Esophagus (tissue), 2 donors: ENCODE measurements around the gene ZNF808. TPM values are rescaled to one million over a fixed set of nuclear protein-coding genes. Genes with fewer than 3 reads are reported as not detected.
A peak's percentile ranks its signal among the peaks of the same experiment; 100 is the strongest.
"Not testable (repeated sequence)": the region's sequence is repeated elsewhere in the genome, so short reads cannot be mapped to it uniquely, and the experiment has no call there.

Experiments used
- H3K27ac ChIP-seq, 2 donors: one replicate each; pipeline ENCODE4 v1.5.1; 2013; ENCODE audit warnings: low read depth in 2 of 2, mild to moderate bottlenecking in 2 of 2, inconsistent platforms in 1 of 2, low read length in 1 of 2, moderate library complexity in 1 of 2
- H3K27me3 ChIP-seq, 2 donors: one replicate each; pipeline ENCODE4 v1.6.1; 2013; ENCODE audit warnings: low read length in 2 of 2, control low read depth in 1 of 2, mild to moderate bottlenecking in 1 of 2; ENCODE audit not compliant: insufficient read depth in 2 of 2, control insufficient read depth in 1 of 2
- H3K36me3 ChIP-seq, 2 donors: one replicate each; pipeline ENCODE4 v1.6.1; 2013; ENCODE audit warnings: low read length in 1 of 2; ENCODE audit not compliant: control insufficient read depth in 2 of 2, insufficient read depth in 2 of 2
- H3K4me1 ChIP-seq, 2 donors: one replicate each; pipeline ENCODE4 v1.6.1; 2013; ENCODE audit warnings: low read length in 1 of 2; ENCODE audit not compliant: control insufficient read depth in 2 of 2, insufficient read depth in 2 of 2
- H3K4me3 ChIP-seq, 2 donors: one replicate each; pipeline ENCODE4 v1.5.1; 2013; ENCODE audit warnings: low read length in 2 of 2, mild to moderate bottlenecking in 2 of 2, low read depth in 1 of 2, moderate library complexity in 1 of 2
- H3K9me3 ChIP-seq, 2 donors: one replicate each; pipeline ENCODE4 v1.6.1; 2013; ENCODE audit warnings: mild to moderate bottlenecking in 2 of 2, low read depth in 1 of 2, low read length in 1 of 2, moderate library complexity in 1 of 2; ENCODE audit not compliant: control insufficient read depth in 2 of 2, insufficient read depth in 1 of 2
- WGBS, 2 donors: extraction: QIAGEN DNeasy Blood & Tissue Kit; methylation state at CpG; one replicate each; pipeline ENCODE4 v1.1.7; 2013; 5-methylcytosine and 5-hydroxymethylcytosine counted together
- polyA plus RNA-seq, 2 donors: library from polyadenylated mRNA; stranded (reverse); fragments of 200-250 nt; gene quantifications; one replicate each; pipeline ENCODE4 v1.2.3, GENCODE V29; 2013
- donor health status: healthy with polysubstance abuse.
- donor health status: Bipolar disorder and iron deficiency.

ZNF808 gene
- polyA plus RNA-seq, 2 donors: 1.6 to 4.2 TPM

- H3K4me3 ChIP-seq: no peak overlapping the region
- WGBS, 2 donors: 78 to 86% methylated on average over 5 of the region's 5 CpGs
- H3K27ac ChIP-seq: no peak overlapping the region
- H3K27me3 ChIP-seq: no peaks in the 10 kb centered on the region
- peaks cover 0 to 5% of the 10 kb centered on the region in 2 donors for H3K4me1 ChIP-seq
- H3K36me3 ChIP-seq: no peaks in the 10 kb centered on the region
- no peaks in the 10 kb centered on the region for H3K9me3 ChIP-seq
Measured at GRCh38 chr19:52533901-52534300, 6.4 kb downstream of the ZNF808 start.

DNA sequence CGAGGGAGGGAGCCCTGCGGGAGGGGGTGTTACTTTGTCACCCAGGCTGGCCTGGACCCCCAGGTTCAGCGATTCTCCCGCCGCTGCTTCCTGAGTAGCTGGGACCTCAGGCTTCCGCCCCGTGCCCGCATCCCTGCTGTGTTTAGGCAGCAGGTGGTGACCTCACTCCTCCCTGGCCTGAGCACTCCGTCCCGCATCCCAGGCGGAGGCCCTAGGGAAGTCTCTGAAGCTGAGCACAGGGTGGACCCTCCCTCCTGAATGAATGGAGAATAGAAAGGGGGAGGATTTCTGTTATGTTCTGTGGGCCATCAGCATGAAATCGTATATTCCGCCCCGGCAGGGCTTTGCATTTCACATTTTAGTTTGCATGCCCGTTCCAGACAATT is 7.9 kb downstream of the ZNF808 start:
- 5 to 27% methylated on average over 13 to 15 of the region's 15 CpGs for WGBS, 2 donors
- Histone ChIP-seq H3K4me3 (peak overlapping the region; percentile 27 to 58), H3K27ac (peak overlapping the region in 1 of 2 donors; percentile 86)
- not testable (repeated sequence) for H3K9me3 ChIP-seq, H3K4me1 ChIP-seq, H3K27me3 ChIP-seq, H3K36me3 ChIP-seq

- Histone ChIP-seq H3K4me1 (peaks cover 0 to 2% of the 10 kb centered on the region in 2 donors), H3K36me3 (no peaks in the 10 kb centered on the region), H3K27ac (peak overlapping the region; percentile 75 to 86), H3K27me3 (no peaks in the 10 kb centered on the region), H3K9me3 (no peaks in the 10 kb centered on the region), H3K4me3 (peak overlapping the region; percentile 53 to 58)
- 2 to 13% methylated on average over 50 of the region's 50 CpGs for WGBS, 2 donors
Measured at GRCh38 chr19:52535771-52536447, 8.4 kb downstream of the ZNF808 start.

DNA sequence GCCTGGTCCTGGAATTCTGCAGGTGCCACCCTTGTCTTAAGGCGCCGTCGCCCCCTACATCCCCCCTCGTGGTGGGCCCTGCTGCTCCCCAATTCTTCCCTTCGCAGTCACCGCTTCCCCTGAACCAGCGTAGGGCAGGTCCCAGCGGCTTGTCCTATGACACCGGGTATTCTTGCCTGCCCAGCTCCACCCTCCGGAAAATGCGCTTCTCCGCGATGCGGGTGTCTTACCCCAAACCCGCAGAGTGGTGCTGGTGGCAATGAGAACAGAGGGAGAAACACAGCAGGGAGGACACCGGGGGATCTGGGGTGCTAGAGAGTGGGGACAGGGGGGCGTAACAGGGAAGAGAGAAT is 9.0 kb downstream of the ZNF808 start:
- 4 to 15% methylated on average over 17 of the region's 17 CpGs for WGBS, 2 donors
- Histone ChIP-seq H3K9me3 (no peaks in the 10 kb centered on the region), H3K36me3 (no peaks in the 10 kb centered on the region), H3K4me1 (peaks cover 0 to 2% of the 10 kb centered on the region in 2 donors), H3K27me3 (no peaks in the 10 kb centered on the region), H3K27ac (peak overlapping the region; percentile 75 to 86), H3K4me3 (peak overlapping the region; percentile 53 to 58)

DNA sequence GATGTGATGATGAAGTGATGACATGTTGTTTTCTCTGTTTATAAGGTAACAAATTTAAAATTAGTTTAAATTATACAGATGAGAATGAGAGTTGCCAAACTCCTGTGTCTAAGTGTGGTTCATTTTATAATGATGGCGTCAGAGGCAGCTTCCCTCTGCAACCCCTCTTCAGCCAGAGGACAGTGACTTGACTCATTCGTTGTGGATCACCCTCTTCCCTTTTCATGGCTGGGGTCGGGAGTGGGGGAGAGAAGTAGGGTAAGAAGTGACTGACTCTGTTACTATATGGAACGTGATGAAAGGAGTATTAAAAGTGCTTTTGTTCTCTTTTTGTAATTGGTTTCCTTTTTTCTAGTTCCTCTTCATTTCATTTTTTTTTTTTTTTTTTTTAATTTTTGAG is 11.3 kb downstream of the ZNF808 start:
- not testable (repeated sequence) for H3K4me3 ChIP-seq, H3K9me3 ChIP-seq, H3K27me3 ChIP-seq, H3K36me3 ChIP-seq, H3K4me1 ChIP-seq, H3K27ac ChIP-seq
- WGBS, 2 donors: 77 to 80% methylated on average over 4 of the region's 4 CpGs

- not testable (repeated sequence) for H3K4me3 ChIP-seq, H3K27ac ChIP-seq, H3K4me1 ChIP-seq, H3K27me3 ChIP-seq
- Histone ChIP-seq H3K9me3 (peaks cover 0 to 15% of the 10 kb centered on the region in 2 donors), H3K36me3 (peaks cover 12 to 17% of the 10 kb centered on the region in 2 donors)
- 94 to 95% methylated on average over 5 of the region's 5 CpGs for WGBS, 2 donors
Measured at GRCh38 chr19:52541176-52541575, 13.7 kb downstream of the ZNF808 start.

- 87% methylated on average over 5 of the region's 5 CpGs for WGBS, 2 donors
Measured at GRCh38 chr19:52541608-52542007, 14.1 kb downstream of the ZNF808 start.

GRCh38 chr19:52542541-52542940 is 15.1 kb downstream of the ZNF808 start:
- H3K27me3 ChIP-seq, H3K27ac ChIP-seq, H3K4me3 ChIP-seq, H3K4me1 ChIP-seq: not testable (repeated sequence)
- peaks cover 12 to 17% of the 10 kb centered on the region in 2 donors for H3K36me3 ChIP-seq
- H3K9me3 ChIP-seq: peaks cover 0 to 17% of the 10 kb centered on the region in 2 donors
- WGBS, 2 donors: 80 to 84% methylated on average over 6 of the region's 6 CpGs

More at GRCh38 chr19:52541608-52542007, 14.1 kb downstream of the ZNF808 start:
- no peak overlapping the region for H3K4me3 ChIP-seq
- H3K36me3 ChIP-seq: peaks cover 12 to 17% of the 10 kb centered on the region in 2 donors
- peaks cover 0 to 17% of the 10 kb centered on the region in 2 donors for H3K9me3 ChIP-seq
- H3K4me1 ChIP-seq: peaks cover 0 to 2% of the 10 kb centered on the region in 2 donors
- no peaks in the 10 kb centered on the region for H3K27me3 ChIP-seq
- no peak overlapping the region for H3K27ac ChIP-seq

DNA sequence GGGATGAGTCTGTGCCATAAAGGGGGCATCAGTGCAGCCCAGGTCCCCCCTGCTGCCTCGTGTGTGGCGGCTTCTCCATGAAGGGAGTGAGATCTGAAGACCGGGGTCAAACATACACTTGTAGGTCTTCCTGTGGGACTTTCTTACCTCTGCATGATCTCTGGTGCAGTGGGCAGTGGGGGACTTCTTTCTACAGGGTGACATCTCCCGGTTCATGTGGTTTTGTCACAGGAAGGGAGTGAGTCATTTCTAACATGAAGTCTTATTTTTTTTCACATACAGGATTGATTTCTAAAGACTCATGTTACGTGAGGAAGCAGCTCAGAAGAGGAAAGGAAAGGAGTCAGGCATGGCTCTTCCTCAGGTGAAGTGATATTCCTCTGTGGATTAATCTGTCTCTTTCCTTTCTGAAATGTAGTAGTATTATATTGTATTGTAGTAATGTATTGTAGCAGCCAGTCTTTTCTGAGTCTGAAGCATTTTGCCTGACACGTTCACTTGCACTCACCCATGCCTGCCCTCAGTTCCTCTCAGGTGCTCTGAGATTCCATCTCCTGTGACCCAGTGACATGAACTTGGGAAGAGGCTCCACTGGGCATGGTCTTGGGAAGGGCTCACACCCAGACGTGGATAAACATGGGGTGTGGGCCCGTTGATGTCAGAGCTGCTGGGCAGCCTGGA is 15.7 kb downstream of the ZNF808 start:
- no peaks in the 10 kb centered on the region for H3K4me1 ChIP-seq
- H3K9me3 ChIP-seq: peaks cover 0 to 19% of the 10 kb centered on the region in 2 donors
- WGBS, 2 donors: 72 to 78% methylated on average over 8 of the region's 8 CpGs
- no peaks in the 10 kb centered on the region for H3K27me3 ChIP-seq
- peaks cover 12 to 17% of the 10 kb centered on the region in 2 donors for H3K36me3 ChIP-seq
- H3K27ac ChIP-seq: no peak overlapping the region
- H3K4me3 ChIP-seq: no peak overlapping the region
